Left ventricle myocardium inferior (tissue), 1 donor: ENCODE data around the gene TRNP1. TPM values are rescaled to one million over a fixed set of nuclear protein-coding genes. Genes with fewer than 3 reads are reported as not detected.
"Not testable (repeated sequence)": the region's sequence is repeated elsewhere in the genome, so short reads cannot be mapped to it uniquely, and the experiment has no call there.

Experiments
- DNase-seq: peaks from one replicate; pipeline ENCODE4 v3.0.0-alpha.2; 2020
- H3K27ac ChIP-seq: fragments of 200-600 bp; replicated peaks from 2 replicates; pipeline ENCODE4 v1.8.0; 2021
- H3K27me3 ChIP-seq: fragments of 200-600 bp; 2 replicates; pipeline ENCODE4 v1.8.0; 2021; ENCODE audit warnings: low read depth
- H3K36me3 ChIP-seq: fragments of 200-600 bp; 2 replicates; pipeline ENCODE4 v1.8.0; 2021
- H3K4me1 ChIP-seq: fragments of 200-600 bp; 2 replicates; pipeline ENCODE4 v1.8.0; 2021
- H3K4me3 ChIP-seq: fragments of 200-600 bp; 2 replicates; pipeline ENCODE4 v1.8.0; 2021; ENCODE audit warnings: mild to moderate bottlenecking, moderate library complexity
- H3K9me3 ChIP-seq: fragments of 200-600 bp; replicated peaks from 2 replicates; pipeline ENCODE4 v1.8.0; 2021
- intact Hi-C: fragments of 100-400 bp; cut with micrococcal nuclease; formaldehyde crosslinking; loops from one replicate; pipeline ENCODE4 v1.11.0; 2022
- long read RNA-seq: library from polyadenylated mRNA; unstranded; transcript quantifications from one replicate; pipeline ENCODE4 v2.0.0, GENCODE V29; 2021
- total RNA-seq: library from RNA; stranded (reverse); fragmentation: NEBNext Ultra II Directional; extraction: Animal tissue kit (Norgen Biotek cat#: 25700); gene quantifications from one replicate; pipeline ENCODE4 v1.2.1, GENCODE V29; 2021
- TF ChIP-seq, protein P1 (sequence below): fragments of 200-600 bp; IDR thresholded peaks from 2 replicates; pipeline ENCODE4 v1.8.0; 2021; ENCODE audit warnings: antibody characterized with exemption, mild to moderate bottlenecking, borderline replicate concordance
- donor health status: DM: no; HTN: yes; CAD: no; lungs with severe emphysema.

The TRNP1 gene, protein sequence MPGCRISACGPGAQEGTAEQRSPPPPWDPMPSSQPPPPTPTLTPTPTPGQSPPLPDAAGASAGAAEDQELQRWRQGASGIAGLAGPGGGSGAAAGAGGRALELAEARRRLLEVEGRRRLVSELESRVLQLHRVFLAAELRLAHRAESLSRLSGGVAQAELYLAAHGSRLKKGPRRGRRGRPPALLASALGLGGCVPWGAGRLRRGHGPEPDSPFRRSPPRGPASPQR
- total RNA-seq = 35.7 TPM
- long read RNA-seq, transcript TRNP1-202 (2 exons, 575 nt) = minor isoform, 14 of 96 reads
- long read RNA-seq, transcript TRNP1-201 (2 exons, 1,958 nt) = major isoform, 72 of 96 reads
- long read RNA-seq, partial matches to known transcripts = 0 of 96 reads
- long read RNA-seq, other reads (novel, unspliced or antisense) = 10 of 96 reads

DNA sequence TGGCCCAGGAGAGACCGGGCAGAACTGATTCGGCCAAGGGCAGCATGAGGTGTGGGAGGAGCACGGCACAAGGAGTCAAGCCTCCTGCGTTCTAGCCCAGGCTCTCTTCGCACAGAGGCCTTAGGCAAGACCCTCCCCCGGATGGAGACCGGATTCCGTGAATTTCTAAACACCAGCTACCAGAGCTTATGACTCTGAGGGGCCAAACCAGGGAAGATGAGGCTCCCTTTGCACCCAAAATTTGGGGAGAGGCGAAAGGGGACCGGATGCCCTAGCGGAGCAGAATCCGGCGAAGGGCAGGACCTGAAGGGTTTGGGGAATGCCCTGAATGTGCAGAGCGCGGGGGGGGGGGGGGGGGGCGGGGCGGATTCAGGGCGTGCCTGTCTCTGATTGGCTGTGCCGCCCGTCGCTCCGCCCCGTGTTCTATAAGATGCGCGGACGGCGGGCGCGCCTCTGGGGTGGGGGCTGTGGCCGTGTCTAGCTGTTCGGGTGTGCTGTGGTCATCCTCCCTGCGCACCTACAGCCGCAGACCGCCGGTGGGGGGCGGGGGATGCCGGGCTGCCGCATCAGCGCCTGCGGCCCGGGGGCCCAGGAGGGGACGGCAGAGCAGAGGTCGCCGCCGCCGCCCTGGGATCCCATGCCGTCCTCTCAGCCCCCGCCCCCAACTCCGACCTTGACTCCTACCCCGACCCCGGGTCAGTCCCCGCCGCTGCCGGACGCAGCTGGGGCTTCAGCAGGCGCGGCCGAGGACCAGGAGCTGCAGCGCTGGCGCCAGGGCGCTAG, at the start of gene TRNP1:
TSS of gene TRNP1 (plus strand) at position 456 of the 783 bp plus-strand sequence. CDS start at position 551, 95 bp downstream.
- Histone ChIP-seq H3K4me3 (peak within 1 kb of the TSS; percentile 84), H3K36me3 (no peaks in the 10 kb centered on the region), H3K9me3 (no peaks in the 10 kb centered on the region), H3K27ac (peak within 1 kb of the TSS; percentile 76), H3K27me3 (peaks cover 61% of the 10 kb centered on the region), H3K4me1 (peaks cover 53% of the 10 kb centered on the region)
- peak; percentile 71 for DNase-seq
- intact Hi-C loops = no loop called here
- TF ChIP-seq, protein P1, sequence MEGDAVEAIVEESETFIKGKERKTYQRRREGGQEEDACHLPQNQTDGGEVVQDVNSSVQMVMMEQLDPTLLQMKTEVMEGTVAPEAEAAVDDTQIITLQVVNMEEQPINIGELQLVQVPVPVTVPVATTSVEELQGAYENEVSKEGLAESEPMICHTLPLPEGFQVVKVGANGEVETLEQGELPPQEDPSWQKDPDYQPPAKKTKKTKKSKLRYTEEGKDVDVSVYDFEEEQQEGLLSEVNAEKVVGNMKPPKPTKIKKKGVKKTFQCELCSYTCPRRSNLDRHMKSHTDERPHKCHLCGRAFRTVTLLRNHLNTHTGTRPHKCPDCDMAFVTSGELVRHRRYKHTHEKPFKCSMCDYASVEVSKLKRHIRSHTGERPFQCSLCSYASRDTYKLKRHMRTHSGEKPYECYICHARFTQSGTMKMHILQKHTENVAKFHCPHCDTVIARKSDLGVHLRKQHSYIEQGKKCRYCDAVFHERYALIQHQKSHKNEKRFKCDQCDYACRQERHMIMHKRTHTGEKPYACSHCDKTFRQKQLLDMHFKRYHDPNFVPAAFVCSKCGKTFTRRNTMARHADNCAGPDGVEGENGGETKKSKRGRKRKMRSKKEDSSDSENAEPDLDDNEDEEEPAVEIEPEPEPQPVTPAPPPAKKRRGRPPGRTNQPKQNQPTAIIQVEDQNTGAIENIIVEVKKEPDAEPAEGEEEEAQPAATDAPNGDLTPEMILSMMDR = no peak

DNA sequence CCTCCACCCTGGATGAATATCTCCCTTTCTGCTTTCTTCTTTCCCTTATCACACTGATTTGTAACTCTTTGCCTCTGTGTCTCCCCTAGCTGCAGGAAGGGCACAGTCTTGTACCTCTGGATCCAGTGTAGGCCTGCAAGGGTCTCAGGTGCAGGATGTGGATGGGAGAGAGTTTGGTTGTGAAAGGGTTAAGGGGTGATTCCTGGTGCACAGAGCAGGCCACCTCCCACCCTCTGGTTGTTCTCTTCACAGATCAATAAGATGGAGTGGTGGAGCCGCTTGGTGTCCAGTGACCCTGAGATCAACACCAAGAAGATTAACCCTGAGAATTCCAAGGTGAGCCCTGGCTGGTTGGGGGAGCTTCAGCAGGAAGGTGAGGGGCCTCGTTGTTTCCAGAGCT, 48.4 kb upstream of the TRNP1 start:
- H3K9me3 ChIP-seq = no peaks in the 10 kb centered on the region
- no peak overlapping the region for H3K4me3 ChIP-seq
- H3K36me3 ChIP-seq = peaks cover 61% of the 10 kb centered on the region
- TF ChIP-seq, protein P1 = no peak
- DNase-seq = no peak
- H3K4me1 ChIP-seq = peaks cover 73% of the 10 kb centered on the region
- intact Hi-C loops = no loop called here
- H3K27ac ChIP-seq = peak overlapping the region; percentile 72
- no peaks in the 10 kb centered on the region for H3K27me3 ChIP-seq

DNA sequence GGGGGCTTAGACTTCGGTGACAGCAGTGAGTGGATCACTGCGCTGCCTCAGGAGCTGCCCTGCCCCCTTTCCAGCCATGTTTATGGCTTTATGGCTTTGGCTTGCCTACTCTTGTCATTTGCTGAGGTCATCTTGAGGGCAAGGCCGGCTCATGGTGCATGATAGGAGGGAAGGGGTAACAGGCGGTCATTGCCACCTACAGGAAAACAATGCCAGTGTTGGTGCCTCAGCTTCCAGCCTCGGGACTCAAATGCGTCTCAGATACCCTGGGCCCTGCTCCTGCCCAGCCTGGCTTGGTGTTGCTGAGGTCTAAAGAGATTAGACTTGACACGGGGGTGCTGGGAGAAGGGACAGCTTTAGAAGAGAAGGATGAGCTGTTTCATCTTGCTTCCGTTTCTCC, 47.8 kb upstream of the TRNP1 start:
- Histone ChIP-seq H3K27me3 (no peaks in the 10 kb centered on the region), H3K36me3 (peaks cover 61% of the 10 kb centered on the region), H3K4me3 (no peak overlapping the region), H3K4me1 (peaks cover 68% of the 10 kb centered on the region), H3K27ac (peak overlapping the region; percentile 72), H3K9me3 (no peaks in the 10 kb centered on the region)
- TF ChIP-seq, protein P1 = no peak
- intact Hi-C loops = no loop called here
- peak; percentile 23 for DNase-seq

DNA sequence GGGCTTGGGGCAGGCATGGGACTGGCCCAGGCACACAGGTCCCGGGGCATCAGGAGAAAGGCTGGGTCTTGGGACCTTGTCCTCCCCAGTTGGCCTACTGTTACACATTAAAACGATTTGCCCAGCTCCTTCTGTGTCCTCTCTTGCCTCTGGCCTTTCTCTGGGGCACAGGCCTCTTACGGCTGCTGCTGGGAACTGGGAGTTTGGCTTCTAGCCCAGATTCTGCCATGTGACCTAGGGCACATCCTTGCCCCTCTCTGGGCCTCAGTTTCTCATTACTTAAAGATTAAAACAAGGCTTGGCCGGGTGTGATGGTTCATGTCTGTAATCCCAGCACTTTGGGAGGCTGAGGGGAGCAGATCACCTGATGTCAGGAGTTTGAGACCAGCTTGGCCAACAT, 47.2 kb upstream of the TRNP1 start:
- H3K4me3 ChIP-seq = no peak overlapping the region
- H3K27me3 ChIP-seq = no peaks in the 10 kb centered on the region
- peaks cover 60% of the 10 kb centered on the region for H3K36me3 ChIP-seq
- H3K4me1 ChIP-seq = peaks cover 62% of the 10 kb centered on the region
- TF ChIP-seq, protein P1 = no peak
- no peaks in the 10 kb centered on the region for H3K9me3 ChIP-seq
- peak overlapping the region; percentile 72 for H3K27ac ChIP-seq
- DNase-seq = no peak
- intact Hi-C loops = no loop called here

DNA sequence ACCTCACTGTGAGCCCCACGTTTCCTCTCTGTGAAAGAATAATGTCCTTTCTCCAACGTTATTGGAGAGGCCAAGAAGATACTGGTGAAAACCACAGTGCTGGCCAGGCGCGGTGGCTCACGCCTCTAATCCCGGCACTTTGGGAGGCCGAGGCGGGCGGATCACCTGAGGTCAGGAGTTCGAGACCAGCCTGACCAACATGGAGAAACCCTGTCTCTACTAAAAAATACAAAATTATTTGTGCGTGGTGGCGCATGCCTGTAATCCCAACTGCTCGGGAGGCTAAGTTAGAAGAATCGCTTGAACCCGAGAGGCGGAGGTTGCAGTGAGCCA, 44.8 kb upstream of the TRNP1 start:
- peaks cover 48% of the 10 kb centered on the region for H3K4me1 ChIP-seq
- H3K9me3 ChIP-seq, intact Hi-C loops, DNase-seq, H3K4me3 ChIP-seq, H3K27me3 ChIP-seq: not testable (repeated sequence)
- peaks cover 36% of the 10 kb centered on the region for H3K36me3 ChIP-seq
- peak overlapping the region; percentile 69 for H3K27ac ChIP-seq
